Mesenchymal stem cell (in vitro differentiated cells and primary cell): Measurements from ENCODE around the gene PIGQ.
A peak's percentile ranks its signal among the peaks of the same experiment; 100 is the strongest.
"Not testable (repeated sequence)": the region's sequence is repeated elsewhere in the genome, so short reads cannot be mapped to it uniquely, and the experiment has no call there.

Experiments
- DNase-seq: peaks from one replicate; pipeline ENCODE4 v3.0.0-alpha.2; 2013
- H2AFZ ChIP-seq: one replicate; pipeline ENCODE4 v1.6.1; 2013; ENCODE audit warnings: low read depth, mild to moderate bottlenecking, control low read depth, inconsistent platforms, low read length, moderate library complexity
- H2AK5ac ChIP-seq: 2 replicates; pipeline ENCODE4 v1.6.1; 2013; ENCODE audit warnings: low read length, moderate library complexity, mild to moderate bottlenecking, inconsistent platforms; ENCODE audit not compliant: severe bottlenecking
- H2BK120ac ChIP-seq: one replicate; pipeline ENCODE4 v1.6.1; 2013; ENCODE audit warnings: low read depth, mild to moderate bottlenecking, inconsistent platforms, low read length, moderate library complexity
- H2BK12ac ChIP-seq, 2 experiments: one replicate each; pipeline ENCODE4 v1.6.1; 2013; ENCODE audit warnings: inconsistent platforms in 2 of 2, low read length in 2 of 2, mild to moderate bottlenecking in 2 of 2, moderate library complexity in 2 of 2, control low read depth in 1 of 2
- H2BK15ac ChIP-seq: one replicate; pipeline ENCODE4 v1.6.1; 2013; ENCODE audit warnings: mild to moderate bottlenecking, low read depth, inconsistent platforms; ENCODE audit not compliant: poor library complexity, severe bottlenecking
- H2BK5ac ChIP-seq: 2 replicates; pipeline ENCODE4 v1.6.1; 2013; ENCODE audit warnings: low read depth, mild to moderate bottlenecking, low read length, control low read depth, inconsistent platforms; ENCODE audit not compliant: poor library complexity, severe bottlenecking
- H3K14ac ChIP-seq, 2 experiments: one replicate each; pipeline ENCODE4 v1.6.1; 2013; ENCODE audit warnings: inconsistent platforms in 2 of 2, low read length in 2 of 2, control low read depth in 1 of 2, mild to moderate bottlenecking in 1 of 2, moderate library complexity in 1 of 2
- H3K18ac ChIP-seq, 2 experiments: one replicate each; pipeline ENCODE4 v1.6.1; 2013; ENCODE audit warnings: inconsistent platforms in 2 of 2, low read length in 2 of 2, control low read depth in 1 of 2, low read depth in 1 of 2, mild to moderate bottlenecking in 1 of 2
- H3K23ac ChIP-seq, 2 experiments: one replicate each; pipeline ENCODE4 v1.6.1; 2013; ENCODE audit warnings: inconsistent platforms in 2 of 2, low read length in 2 of 2, mild to moderate bottlenecking in 2 of 2, moderate library complexity in 2 of 2, control low read depth in 1 of 2
- H3K27ac ChIP-seq: 2 replicates; pipeline ENCODE4 v1.5.1; 2013; ENCODE audit warnings: mild to moderate bottlenecking, moderate library complexity, low read length, control low read depth, inconsistent platforms; ENCODE audit not compliant: poor library complexity, severe bottlenecking
- H3K27me3 ChIP-seq, 2 experiments: 2 replicates each; pipeline versions ENCODE4 v1.6.1 to v1.7.0; 2013; ENCODE audit warnings: low read length in 2 of 2, mild to moderate bottlenecking in 2 of 2, moderate library complexity in 2 of 2, control low read depth in 1 of 2, inconsistent platforms in 1 of 2; ENCODE audit not compliant: control insufficient read depth in 1 of 2, insufficient read depth in 1 of 2
- H3K36me3 ChIP-seq, 2 experiments: 2 replicates each; pipeline versions ENCODE4 v1.6.1 to v1.7.0; 2013; ENCODE audit warnings: low read length in 2 of 2, control low read depth in 1 of 2, inconsistent platforms in 1 of 2, low read depth in 1 of 2, mild to moderate bottlenecking in 1 of 2; ENCODE audit not compliant: insufficient read depth in 2 of 2, control insufficient read depth in 1 of 2
- H3K4ac ChIP-seq, 2 experiments: one replicate each; pipeline ENCODE4 v1.6.1; 2013; ENCODE audit warnings: inconsistent platforms in 2 of 2, low read length in 2 of 2, mild to moderate bottlenecking in 2 of 2, moderate library complexity in 2 of 2, control low read depth in 1 of 2, low read depth in 1 of 2
- H3K4me1 ChIP-seq: 2 replicates; pipeline ENCODE4 v1.6.1; 2013; ENCODE audit warnings: low read depth, low read length, control low read depth; ENCODE audit not compliant: control insufficient read depth, insufficient read depth
- H3K4me2 ChIP-seq: 2 replicates; pipeline ENCODE4 v1.6.1; 2013; ENCODE audit warnings: low read length, mild to moderate bottlenecking, inconsistent platforms; ENCODE audit not compliant: poor library complexity, severe bottlenecking
- H3K4me3 ChIP-seq, 2 experiments: 2 replicates each; pipeline versions ENCODE4 v1.5.1 to v1.7.0; 2013; ENCODE audit warnings: low read length in 2 of 2, mild to moderate bottlenecking in 2 of 2, control low read depth in 1 of 2, low read depth in 1 of 2; ENCODE audit not compliant: insufficient read depth in 1 of 2
- H3K79me1 ChIP-seq: replicated peaks from 2 replicates; pipeline ENCODE4 v1.6.1; 2013; ENCODE audit warnings: mild to moderate bottlenecking, control low read depth, low read length, inconsistent platforms; ENCODE audit not compliant: poor library complexity, severe bottlenecking
- H3K9ac ChIP-seq: 2 replicates; pipeline ENCODE4 v1.7.0; 2013; ENCODE audit warnings: mild to moderate bottlenecking, low read length, moderate library complexity
- H3K9me3 ChIP-seq: 2 replicates; pipeline ENCODE4 v1.7.0; 2013; ENCODE audit warnings: mild to moderate bottlenecking, low read length; ENCODE audit not compliant: control insufficient read depth
- H4K8ac ChIP-seq: one replicate; pipeline ENCODE4 v1.6.1; 2013; ENCODE audit warnings: inconsistent platforms, mild to moderate bottlenecking, low read length, moderate library complexity
- H4K91ac ChIP-seq: one replicate; pipeline ENCODE4 v1.6.1; 2013; ENCODE audit warnings: mild to moderate bottlenecking, low read length, inconsistent platforms
- WGBS: methylation state at CpG from one replicate; pipeline ENCODE4 v1.1.7; 2013; ENCODE audit warnings: mixed read lengths; 5-methylcytosine and 5-hydroxymethylcytosine counted together

Gene PIGQ

DNA sequence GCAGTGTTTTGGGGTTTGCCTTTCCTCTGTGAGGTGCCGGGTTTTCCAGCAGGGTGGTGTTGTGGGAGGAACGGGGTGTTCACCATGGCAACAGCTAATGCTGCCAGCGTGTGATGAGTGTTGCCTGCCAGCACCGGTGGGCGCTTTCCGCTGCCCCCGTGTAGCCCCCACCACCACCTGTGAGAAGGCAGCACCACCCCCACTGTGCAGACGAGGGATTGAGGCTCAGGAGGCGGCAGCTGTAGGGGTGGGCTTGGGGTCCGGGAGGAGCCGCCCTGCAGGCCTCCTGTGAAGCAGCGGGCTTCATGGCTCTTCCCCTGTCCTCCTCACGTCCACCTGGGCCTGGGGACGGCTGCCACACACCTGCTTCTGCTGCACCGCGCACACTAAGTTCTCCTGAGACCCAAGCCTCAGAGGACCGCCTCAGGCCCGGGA lies 25.3 kb downstream of the PIGQ start:
- Histone ChIP-seq H4K8ac (no peak overlapping the region), H2BK5ac (no peak overlapping the region), H2AFZ (no peak overlapping the region), H3K23ac (no peak overlapping the region), H3K4me3 (no peak overlapping the region), H3K4me2 (no peak overlapping the region), H3K9me3 (no peaks in the 10 kb centered on the region), H3K14ac (no peak overlapping the region), H2BK15ac (no peak overlapping the region), H3K4ac (no peak overlapping the region), H3K36me3 (peaks cover 10 to 40% of the 10 kb centered on the region in 2 experiments), H3K9ac (no peak overlapping the region), H3K27me3 (no peaks in the 10 kb centered on the region), H2AK5ac (no peak overlapping the region), H4K91ac (no peak overlapping the region), H3K79me1 (peaks cover 46% of the 10 kb centered on the region), H2BK120ac (no peak overlapping the region), H3K4me1 (peaks cover 36% of the 10 kb centered on the region), H3K27ac (no peak overlapping the region), H2BK12ac (no peak overlapping the region), H3K18ac (no peak overlapping the region)
- DNase-seq = no peak
- 97% methylated on average over 18 of the region's 18 CpGs for WGBS

DNA sequence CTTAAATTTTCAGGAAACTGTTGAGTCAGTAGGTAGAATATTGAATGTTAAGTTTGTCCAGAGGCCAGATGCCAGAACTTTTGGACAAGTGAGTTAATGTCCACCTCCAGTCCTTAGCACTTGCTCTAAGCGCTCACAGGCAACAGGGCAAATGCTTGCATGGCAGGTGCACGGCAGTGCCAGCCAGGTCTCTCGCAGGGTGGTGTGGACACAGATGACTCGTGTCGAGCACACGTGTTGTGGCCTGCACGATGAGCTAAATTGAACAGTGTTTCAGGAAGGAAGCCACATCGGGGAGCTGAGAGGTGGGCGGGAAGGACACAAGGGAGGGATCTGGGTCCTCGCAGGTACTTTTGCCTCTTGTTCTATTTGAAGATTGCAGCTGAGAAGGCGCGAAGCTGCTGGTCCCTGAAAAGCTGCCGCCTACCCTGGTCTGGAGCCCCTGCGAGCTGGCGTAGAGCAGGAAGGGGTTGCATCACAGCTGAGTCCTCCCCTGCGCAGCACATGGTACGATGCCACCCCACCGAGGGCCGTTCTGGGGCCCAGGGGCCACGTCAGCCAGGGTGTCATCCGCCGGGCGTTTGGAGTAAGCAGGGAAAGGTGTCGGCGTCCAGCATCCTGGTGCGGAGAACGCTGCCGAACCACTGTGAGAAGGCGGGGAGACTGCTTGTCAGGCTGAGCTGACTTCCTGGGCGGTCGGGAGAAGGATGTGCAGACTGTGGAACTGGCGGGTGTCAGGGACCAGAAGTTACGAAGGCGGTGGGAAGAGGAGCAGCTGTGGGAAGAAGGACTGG lies 26.4 kb downstream of the PIGQ start:
- Histone ChIP-seq H3K9ac (no peak overlapping the region), H3K9me3 (no peaks in the 10 kb centered on the region), H2BK5ac (no peak overlapping the region), H4K91ac (peak overlapping the region; percentile 41), H2AFZ (no peak overlapping the region), H3K23ac (no peak overlapping the region), H4K8ac (no peak overlapping the region), H3K79me1 (peaks cover 40% of the 10 kb centered on the region), H3K27me3 (no peaks in the 10 kb centered on the region), H2BK15ac (no peak overlapping the region), H3K4me1 (peaks cover 28% of the 10 kb centered on the region), H3K4me2 (no peak overlapping the region), H3K36me3 (peaks cover 11 to 40% of the 10 kb centered on the region in 2 experiments), H2AK5ac (no peak overlapping the region), H2BK120ac (no peak overlapping the region), H3K18ac (no peak overlapping the region), H3K4me3 (no peak overlapping the region), H2BK12ac (no peak overlapping the region), H3K4ac (no peak overlapping the region), H3K14ac (no peak overlapping the region), H3K27ac (no peak overlapping the region)
- 96% methylated on average over 34 of the region's 34 CpGs for WGBS
- DNase-seq = no peak

DNA sequence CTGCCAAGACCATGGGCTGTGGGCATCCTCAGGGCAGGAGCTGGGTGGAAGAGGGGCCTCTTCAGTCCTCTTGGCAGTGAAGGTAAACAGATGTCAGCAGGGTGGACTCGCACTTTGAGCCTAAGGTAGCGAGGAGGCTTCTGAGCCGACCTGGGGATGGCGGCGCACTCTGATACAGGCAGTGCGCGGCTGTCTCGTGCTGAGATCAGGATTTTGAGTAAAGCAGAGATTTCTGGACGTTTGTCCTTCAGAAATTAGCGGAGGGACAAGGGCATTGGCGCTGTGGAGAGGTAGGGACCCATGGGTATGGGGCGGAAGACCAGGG lies 26.9 kb downstream of the PIGQ start:
- H4K91ac ChIP-seq = no peak overlapping the region
- H3K14ac ChIP-seq = no peak overlapping the region
- WGBS = over 99% methylated on average over 12 of the region's 12 CpGs
- H2BK12ac ChIP-seq = no peak overlapping the region
- peaks cover 11 to 40% of the 10 kb centered on the region in 2 experiments for H3K36me3 ChIP-seq
- H2BK5ac ChIP-seq = no peak overlapping the region
- no peaks in the 10 kb centered on the region for H3K9me3 ChIP-seq
- no peak overlapping the region for H3K23ac ChIP-seq
- no peak overlapping the region for H2AK5ac ChIP-seq
- no peak overlapping the region for H3K9ac ChIP-seq
- no peak overlapping the region for H3K4me2 ChIP-seq
- H3K27ac ChIP-seq = no peak overlapping the region
- no peak overlapping the region for H3K4ac ChIP-seq
- H2BK15ac ChIP-seq = no peak overlapping the region
- H3K27me3 ChIP-seq = no peaks in the 10 kb centered on the region
- peaks cover 43% of the 10 kb centered on the region for H3K79me1 ChIP-seq
- DNase-seq = no peak
- H3K4me3 ChIP-seq = no peak overlapping the region
- H3K18ac ChIP-seq = no peak overlapping the region
- no peak overlapping the region for H2AFZ ChIP-seq
- H4K8ac ChIP-seq = no peak overlapping the region
- H3K4me1 ChIP-seq = peaks cover 28% of the 10 kb centered on the region
- no peak overlapping the region for H2BK120ac ChIP-seq

DNA sequence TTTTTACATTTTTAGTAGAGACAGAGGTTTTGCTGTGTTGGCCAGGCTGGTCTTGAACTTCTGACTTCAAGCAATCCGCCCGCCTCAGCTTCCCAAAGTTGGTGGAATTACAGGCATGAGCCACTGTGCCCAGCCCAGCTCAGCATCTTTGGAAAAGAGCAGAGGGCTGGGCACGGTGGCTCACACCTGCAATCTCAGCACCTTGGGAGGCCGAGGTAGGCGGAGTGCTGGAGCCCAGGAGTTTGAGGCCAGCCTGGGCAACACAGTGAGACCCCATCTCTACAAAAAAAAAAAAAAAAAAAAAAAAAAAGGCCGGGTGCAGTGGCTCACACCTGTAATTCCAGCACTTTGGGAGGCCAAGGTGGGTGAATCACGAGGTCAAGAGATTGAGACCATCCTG lies 27.9 kb downstream of the PIGQ start:
- not testable (repeated sequence) for H3K4ac ChIP-seq, H3K18ac ChIP-seq, H4K8ac ChIP-seq, H2AFZ ChIP-seq, H2AK5ac ChIP-seq, H2BK120ac ChIP-seq, H2BK12ac ChIP-seq, H3K9me3 ChIP-seq, H3K4me3 ChIP-seq, H3K14ac ChIP-seq, H3K23ac ChIP-seq, H4K91ac ChIP-seq, H3K27me3 ChIP-seq, DNase-seq, H2BK15ac ChIP-seq, H2BK5ac ChIP-seq, H3K27ac ChIP-seq, H3K9ac ChIP-seq, H3K4me2 ChIP-seq
- Histone ChIP-seq H3K4me1 (peaks cover 18% of the 10 kb centered on the region), H3K36me3 (peaks cover 11 to 35% of the 10 kb centered on the region in 2 experiments), H3K79me1 (peaks cover 35% of the 10 kb centered on the region)
- 95% methylated on average over 7 of the region's 7 CpGs for WGBS
